H9 (cell line): ENCODE measurements around the gene METRN. TPM values are rescaled to one million over a fixed set of nuclear protein-coding genes. Genes with fewer than 3 reads are reported as not detected.

Source experiments
- DNase-seq: peaks from one replicate; pipeline ENCODE4 v3.0.0-alpha.2; 2017
- H2AFZ ChIP-seq: one replicate; pipeline ENCODE4 v1.6.1; 2013; ENCODE audit warnings: mild to moderate bottlenecking, low read length, control low read depth, moderate library complexity
- H2AK5ac ChIP-seq: 2 replicates; pipeline ENCODE4 v1.6.1; 2013; ENCODE audit warnings: low read length, control low read depth, mixed read lengths; ENCODE audit not compliant: insufficient read length
- H2BK120ac ChIP-seq: one replicate; pipeline ENCODE4 v1.6.1; 2013; ENCODE audit warnings: low read depth, mild to moderate bottlenecking, low read length, control low read depth, inconsistent platforms; ENCODE audit not compliant: poor library complexity, severe bottlenecking
- H2BK12ac ChIP-seq: 2 replicates; pipeline ENCODE4 v1.6.1; 2013; ENCODE audit warnings: low read length, control low read depth, mixed read lengths, low read depth; ENCODE audit not compliant: insufficient read length
- H2BK15ac ChIP-seq: 2 replicates; pipeline ENCODE4 v1.6.1; 2013; ENCODE audit warnings: low read depth, low read length, control low read depth
- H2BK20ac ChIP-seq: one replicate; pipeline ENCODE4 v1.6.1; 2013; ENCODE audit warnings: low read depth, mild to moderate bottlenecking, low read length, control low read depth, inconsistent platforms; ENCODE audit not compliant: poor library complexity, severe bottlenecking
- H2BK5ac ChIP-seq: 2 replicates; pipeline ENCODE4 v1.6.1; 2013; ENCODE audit warnings: low read length, control low read depth, mixed read lengths; ENCODE audit not compliant: insufficient read length
- H3K14ac ChIP-seq: 2 replicates; pipeline ENCODE4 v1.6.1; 2013; ENCODE audit warnings: low read length, control low read depth; ENCODE audit not compliant: insufficient read depth
- H3K18ac ChIP-seq: 2 replicates; pipeline ENCODE4 v1.6.1; 2013; ENCODE audit warnings: low read depth, mild to moderate bottlenecking, mixed read lengths, low read length, control low read depth; ENCODE audit not compliant: insufficient read length
- H3K23ac ChIP-seq: 2 replicates; pipeline ENCODE4 v1.6.1; 2013; ENCODE audit warnings: low read length, control low read depth, mixed read lengths, low read depth; ENCODE audit not compliant: insufficient read length
- H3K23me2 ChIP-seq: 2 replicates; pipeline ENCODE4 v1.6.1; 2013; ENCODE audit warnings: low read depth, mild to moderate bottlenecking, mixed read lengths, low read length, control low read depth; ENCODE audit not compliant: insufficient read length, poor library complexity, severe bottlenecking
- H3K27ac ChIP-seq: 2 replicates; pipeline ENCODE4 v1.5.1; 2013; ENCODE audit warnings: low read length, control low read depth, mixed read lengths, low read depth; ENCODE audit not compliant: insufficient read length
- H3K27me3 ChIP-seq: 2 replicates; pipeline ENCODE4 v1.6.1; 2013; ENCODE audit warnings: low read length, control low read depth, inconsistent platforms; ENCODE audit not compliant: insufficient read depth
- H3K4ac ChIP-seq: 2 replicates; pipeline ENCODE4 v1.6.1; 2013; ENCODE audit warnings: low read depth, mild to moderate bottlenecking, control low read depth, inconsistent platforms, low read length, moderate library complexity
- H3K4me1 ChIP-seq: 2 replicates; pipeline ENCODE4 v1.6.1; 2013; ENCODE audit warnings: low read length, control low read depth, inconsistent platforms; ENCODE audit not compliant: insufficient read depth
- H3K4me2 ChIP-seq: 2 replicates; pipeline ENCODE4 v1.6.1; 2013; ENCODE audit warnings: low read length, control low read depth, mixed read lengths; ENCODE audit not compliant: insufficient read length, insufficient read depth
- H3K56ac ChIP-seq: 2 replicates; pipeline ENCODE4 v1.6.1; 2013; ENCODE audit warnings: low read depth, mild to moderate bottlenecking, mixed read lengths, low read length, control low read depth; ENCODE audit not compliant: insufficient read length
- H3K79me1 ChIP-seq: 2 replicates; pipeline ENCODE4 v1.6.1; 2013; ENCODE audit warnings: low read depth, mild to moderate bottlenecking, moderate library complexity, low read length, control low read depth, inconsistent platforms; ENCODE audit not compliant: insufficient read depth, poor library complexity, severe bottlenecking
- H3K79me2 ChIP-seq: 2 replicates; pipeline ENCODE4 v1.6.1; 2013; ENCODE audit warnings: low read length, control low read depth, inconsistent platforms; ENCODE audit not compliant: insufficient read depth
- H3K9ac ChIP-seq: 2 replicates; pipeline ENCODE4 v1.6.1; 2013; ENCODE audit warnings: low read length, control low read depth, mixed read lengths; ENCODE audit not compliant: insufficient read length; ENCODE audit errors: extremely low read depth
- H3K9me3 ChIP-seq: one replicate; pipeline ENCODE4 v1.6.1; 2013; ENCODE audit warnings: low read depth, low read length, inconsistent platforms; ENCODE audit not compliant: control insufficient read depth
- H3T11ph ChIP-seq: one replicate; pipeline ENCODE4 v1.6.1; 2013; ENCODE audit warnings: mild to moderate bottlenecking, low read length, control low read depth, inconsistent platforms
- H4K20me1 ChIP-seq: one replicate; pipeline ENCODE4 v1.6.1; 2013; ENCODE audit not compliant: control insufficient read depth, insufficient read length, insufficient read depth
- H4K5ac ChIP-seq: 2 replicates; pipeline ENCODE4 v1.6.1; 2013; ENCODE audit warnings: low read depth, mild to moderate bottlenecking, mixed read lengths, low read length, control low read depth; ENCODE audit not compliant: insufficient read length
- H4K8ac ChIP-seq: replicated peaks from 2 replicates; pipeline ENCODE4 v1.6.1; 2013; ENCODE audit warnings: low read length, control low read depth, mixed read lengths, low read depth; ENCODE audit not compliant: insufficient read length
- H4K91ac ChIP-seq: 2 replicates; pipeline ENCODE4 v1.6.1; 2013; ENCODE audit warnings: low read depth, mild to moderate bottlenecking, moderate library complexity, mixed read lengths, low read length, control low read depth; ENCODE audit not compliant: insufficient read length
- H3K27ac Mint-ChIP-seq, 3 experiments: 2 replicates in 2 of 3; 3 replicates in 1 of 3; pipeline ENCODE4 v1.8.0; 2020 to 2021; ENCODE audit warnings: mixed read lengths in 3 of 3, mild to moderate bottlenecking in 1 of 3, moderate library complexity in 1 of 3
- H3K27me3 Mint-ChIP-seq: 2 replicates; pipeline ENCODE4 v1.8.0; 2021; ENCODE audit warnings: low read depth, mild to moderate bottlenecking, moderate library complexity, mixed read lengths
- H3K36me3 Mint-ChIP-seq, 3 experiments: 2 replicates in 2 of 3; 3 replicates in 1 of 3; pipeline ENCODE4 v1.8.0; 2020 to 2021; ENCODE audit warnings: low read depth in 3 of 3, mixed read lengths in 3 of 3; ENCODE audit not compliant: insufficient read depth in 1 of 3
- H3K4me1 Mint-ChIP-seq, 2 experiments: 2 replicates each; pipeline ENCODE4 v1.8.0; 2020; ENCODE audit warnings: mixed read lengths in 2 of 2
- H3K4me3 Mint-ChIP-seq, 2 experiments: 2 replicates in 1 of 2; 3 replicates in 1 of 2; pipeline ENCODE4 v1.8.0; 2020 to 2021; ENCODE audit warnings: mild to moderate bottlenecking in 2 of 2, mixed read lengths in 2 of 2, moderate library complexity in 1 of 2
- H3K9me3 Mint-ChIP-seq, 2 experiments: 2 replicates in 1 of 2; 3 replicates in 1 of 2; pipeline ENCODE4 v1.8.0; 2020; ENCODE audit warnings: mild to moderate bottlenecking in 2 of 2, mixed read lengths in 2 of 2, moderate library complexity in 1 of 2
- WGBS: extraction: QIAGEN DNeasy Blood & Tissue Kit; methylation state at CpG from one replicate; pipeline ENCODE4 v1.1.7; 2013; ENCODE audit warnings: missing lambda C conversion rate, low lambda C conversion rate, mixed read lengths; ENCODE audit not compliant: insufficient read length; ENCODE audit errors: extremely low coverage; 5-methylcytosine and 5-hydroxymethylcytosine counted together
- total RNA-seq: library from RNA; stranded (reverse); gene quantifications from 2 replicates; pipeline ENCODE4 v1.2.1, GENCODE V29; 2021
- TF ChIP-seq, protein P1 (sequence below): fragments of 200-600 bp; sonication (generic); conservative IDR thresholded peaks from 3 replicates; pipeline ENCODE4 v1.8.0; 2021; ENCODE audit warnings: antibody characterized with exemption, mild to moderate bottlenecking

Gene METRN
- total RNA-seq, 1 experiment from 2014 or later, result 26.2 TPM

DNA sequence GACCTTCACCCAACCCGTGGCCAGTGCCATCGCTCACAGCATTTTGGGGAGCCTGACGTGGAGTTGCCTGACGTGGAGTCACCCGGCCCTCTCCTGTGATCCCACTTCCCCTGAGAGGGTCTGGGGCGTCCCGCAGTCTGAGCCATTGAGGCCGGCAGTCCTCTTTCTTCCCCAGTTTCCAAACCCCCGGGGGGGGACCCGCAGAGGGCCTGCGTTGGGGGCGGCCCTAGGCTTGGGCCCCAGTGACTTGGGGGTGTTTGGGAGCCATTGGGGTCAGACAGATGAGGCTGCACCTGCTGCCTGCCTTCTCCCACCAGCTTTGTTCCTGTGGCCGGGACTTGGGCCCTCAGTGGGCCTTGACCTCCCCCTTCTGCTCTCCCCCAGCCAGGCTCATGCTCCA, 45.3 kb upstream of the METRN start:
- TF ChIP-seq, protein P1, sequence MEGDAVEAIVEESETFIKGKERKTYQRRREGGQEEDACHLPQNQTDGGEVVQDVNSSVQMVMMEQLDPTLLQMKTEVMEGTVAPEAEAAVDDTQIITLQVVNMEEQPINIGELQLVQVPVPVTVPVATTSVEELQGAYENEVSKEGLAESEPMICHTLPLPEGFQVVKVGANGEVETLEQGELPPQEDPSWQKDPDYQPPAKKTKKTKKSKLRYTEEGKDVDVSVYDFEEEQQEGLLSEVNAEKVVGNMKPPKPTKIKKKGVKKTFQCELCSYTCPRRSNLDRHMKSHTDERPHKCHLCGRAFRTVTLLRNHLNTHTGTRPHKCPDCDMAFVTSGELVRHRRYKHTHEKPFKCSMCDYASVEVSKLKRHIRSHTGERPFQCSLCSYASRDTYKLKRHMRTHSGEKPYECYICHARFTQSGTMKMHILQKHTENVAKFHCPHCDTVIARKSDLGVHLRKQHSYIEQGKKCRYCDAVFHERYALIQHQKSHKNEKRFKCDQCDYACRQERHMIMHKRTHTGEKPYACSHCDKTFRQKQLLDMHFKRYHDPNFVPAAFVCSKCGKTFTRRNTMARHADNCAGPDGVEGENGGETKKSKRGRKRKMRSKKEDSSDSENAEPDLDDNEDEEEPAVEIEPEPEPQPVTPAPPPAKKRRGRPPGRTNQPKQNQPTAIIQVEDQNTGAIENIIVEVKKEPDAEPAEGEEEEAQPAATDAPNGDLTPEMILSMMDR, result no peak
- H3K4me1 ChIP-seq, result no peaks in the 10 kb centered on the region

More for the DNA sequence above, 45.3 kb upstream of the METRN start:
- Histone ChIP-seq H4K91ac (no peak overlapping the region), H3K23ac (no peak overlapping the region), H3K18ac (no peak overlapping the region), H2BK120ac (no peak overlapping the region), H3K9ac (no peak overlapping the region), H3K4me2 (no peak overlapping the region), H3K23me2 (no peaks in the 10 kb centered on the region), H3K27me3 (no peaks in the 10 kb centered on the region), H2BK20ac (no peak overlapping the region), H3K79me1 (no peaks in the 10 kb centered on the region), H2BK12ac (no peak overlapping the region), H2BK15ac (no peak overlapping the region), H2AK5ac (no peak overlapping the region), H2AFZ (no peak overlapping the region), H3K14ac (no peak overlapping the region), H3T11ph (no peak overlapping the region), H2BK5ac (no peak overlapping the region), H4K20me1 (no peaks in the 10 kb centered on the region), H3K56ac (no peak overlapping the region), H3K79me2 (no peaks in the 10 kb centered on the region; the same call in 1 of the 2 replicates), H3K9me3 (no peaks in the 10 kb centered on the region), H3K4ac (no peak overlapping the region), H3K27ac (no peak overlapping the region), H4K8ac (no peak overlapping the region), H4K5ac (no peak overlapping the region)
- H3K27me3 Mint-ChIP-seq, result no peaks in the 10 kb centered on the region
- peaks cover 11 to 27% (median 27%) of the 10 kb centered on the region in 3 experiments; a peak in 6 of 7 replicates for H3K36me3 Mint-ChIP-seq
- peak overlapping the region; percentile 77 to 82 for H3K4me3 Mint-ChIP-seq
- no peak overlapping the region for H3K27ac Mint-ChIP-seq
- no CpG with 5 or more reads among the region's 13 CpGs for WGBS
- DNase-seq, result no peak
- no peaks in the 10 kb centered on the region for H3K9me3 Mint-ChIP-seq
- peaks cover 3% of the 10 kb centered on the region in 2 experiments for H3K4me1 Mint-ChIP-seq
